Globus pallidus (tissue), 1 donor: ENCODE measurements around the gene KYNU.
"Not testable (repeated sequence)": the region's sequence is repeated elsewhere in the genome, so short reads cannot be mapped to it uniquely, and the experiment has no call there.

Experiments
- DNase-seq: peaks from one replicate; pipeline ENCODE4 v3.0.0-alpha.2; 2015; ENCODE audit warnings: low spot score

The KYNU gene

GRCh38 chr2:142915502-142915901, 38.0 kb downstream of the KYNU start:
- no peak for DNase-seq

GRCh38 chr2:142918624-142919023, 41.2 kb downstream of the KYNU start:
- DNase-seq = no peak

DNA sequence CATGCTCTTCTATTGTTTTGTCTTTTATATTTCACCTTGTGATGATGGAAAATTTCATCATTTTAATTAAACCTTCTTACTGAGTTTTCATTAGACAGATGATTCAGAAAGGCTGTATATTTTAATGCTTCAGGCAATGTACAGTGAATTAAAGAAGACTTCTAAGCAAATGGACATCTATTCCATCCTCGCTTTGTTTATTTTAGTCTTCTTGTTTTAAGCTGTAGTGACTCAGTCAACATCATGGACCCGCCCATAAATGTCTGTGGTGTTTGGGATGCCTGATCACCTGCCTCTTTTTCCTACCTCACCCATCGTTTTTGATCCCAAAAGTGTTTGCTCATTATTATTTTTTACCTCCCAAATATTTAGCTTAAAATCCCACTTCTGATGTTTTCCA, 43.1 kb downstream of the KYNU start:
- no peak for DNase-seq

- DNase-seq = no peak
Observed at GRCh38 chr2:142926445-142926844, 49.0 kb downstream of the KYNU start.

GRCh38 chr2:142930835-142931398, 53.5 kb downstream of the KYNU start:
- no peak for DNase-seq

DNA sequence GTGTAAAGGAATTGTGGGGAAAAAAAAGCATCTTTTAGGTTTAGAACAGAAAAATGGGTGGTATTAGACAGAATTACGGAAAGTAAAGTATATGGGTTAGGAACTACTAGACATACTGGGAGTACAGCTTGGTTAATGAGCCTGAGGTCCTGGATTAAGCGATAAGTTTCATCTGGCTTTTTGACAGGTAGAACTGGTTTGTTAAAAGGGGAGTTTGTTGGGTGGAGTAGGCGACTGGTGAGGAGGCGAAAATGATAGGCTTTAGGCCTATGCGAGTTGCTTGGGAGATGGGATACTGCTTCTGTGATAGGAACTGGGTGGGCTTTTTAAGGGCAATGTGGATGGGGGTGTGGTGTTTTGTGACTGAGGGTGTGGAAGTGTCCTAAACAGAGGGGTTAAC, 56.5 kb downstream of the KYNU start:
- DNase-seq = no peak

GRCh38 chr2:142935563-142936089, 58.2 kb downstream of the KYNU start:
- no peak for DNase-seq

GRCh38 chr2:142936629-142937028, 59.2 kb downstream of the KYNU start:
- no peak for DNase-seq

DNA sequence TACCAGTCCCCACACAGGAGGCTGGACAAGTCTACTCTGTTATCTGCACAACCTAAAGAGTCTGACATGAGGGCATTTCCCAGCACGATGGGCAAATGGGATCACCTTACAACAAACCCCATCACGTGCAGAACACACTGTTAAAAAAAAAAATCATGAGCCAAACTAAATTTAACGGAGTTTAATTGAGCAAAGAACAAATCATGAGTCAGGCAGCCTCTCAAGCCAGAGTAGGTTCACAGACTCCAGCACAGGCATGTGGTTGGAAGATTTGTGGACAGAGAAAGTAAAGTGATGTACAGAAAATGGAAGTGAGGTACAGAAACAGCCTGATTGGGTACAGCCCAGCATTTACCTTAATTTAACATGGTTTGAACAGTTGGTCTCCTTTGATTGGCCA, 59.9 kb downstream of the KYNU start:
- no peak for DNase-seq

DNA sequence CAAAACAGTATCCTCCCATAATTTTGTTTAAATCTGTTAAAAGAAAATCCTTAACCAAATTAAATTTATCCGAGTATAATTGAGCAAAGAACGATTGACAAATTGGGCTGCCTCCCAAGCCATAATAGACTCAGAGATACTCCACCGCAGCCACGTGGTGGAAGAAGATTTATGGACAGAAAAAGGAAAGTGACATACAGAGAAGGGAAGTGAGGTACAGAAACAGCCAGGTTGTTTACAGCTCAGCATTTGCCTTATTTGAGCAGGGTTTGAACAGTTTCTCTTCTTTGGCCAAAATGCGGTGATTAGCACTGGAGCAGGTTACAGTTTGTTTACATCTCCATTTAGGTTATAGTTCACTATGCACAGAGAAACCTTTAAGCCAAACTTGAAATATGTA, 60.8 kb downstream of the KYNU start:
- no peak for DNase-seq

GRCh38 chr2:142940606-142941223, 63.3 kb downstream of the KYNU start:
- no peak for DNase-seq

GRCh38 chr2:142942690-142943089, 65.2 kb downstream of the KYNU start:
- DNase-seq = no peak

DNA sequence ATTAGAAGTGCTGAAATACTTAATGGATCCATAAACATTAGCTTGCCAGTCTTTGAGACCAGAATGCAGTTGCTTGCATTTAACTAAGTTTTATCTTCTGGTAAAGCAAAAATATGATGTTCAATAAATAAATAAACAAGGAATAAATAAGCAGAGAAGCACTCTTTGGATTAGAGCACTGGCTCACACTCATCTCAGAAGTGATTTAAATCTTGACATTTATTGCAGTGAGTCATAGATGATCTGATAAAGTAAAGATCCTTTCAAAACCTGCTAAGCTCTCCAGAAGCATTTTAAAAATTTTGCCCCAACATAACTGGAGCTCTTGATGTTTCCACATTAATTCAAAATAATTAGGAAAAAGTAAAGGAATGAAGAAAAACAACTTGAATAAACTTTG, 66.8 kb downstream of the KYNU start:
- DNase-seq = no peak

GRCh38 chr2:142944721-142945120, 67.3 kb downstream of the KYNU start:
- no peak for DNase-seq

- DNase-seq = no peak
Observed at GRCh38 chr2:142946941-142947340, 69.5 kb downstream of the KYNU start.

DNA sequence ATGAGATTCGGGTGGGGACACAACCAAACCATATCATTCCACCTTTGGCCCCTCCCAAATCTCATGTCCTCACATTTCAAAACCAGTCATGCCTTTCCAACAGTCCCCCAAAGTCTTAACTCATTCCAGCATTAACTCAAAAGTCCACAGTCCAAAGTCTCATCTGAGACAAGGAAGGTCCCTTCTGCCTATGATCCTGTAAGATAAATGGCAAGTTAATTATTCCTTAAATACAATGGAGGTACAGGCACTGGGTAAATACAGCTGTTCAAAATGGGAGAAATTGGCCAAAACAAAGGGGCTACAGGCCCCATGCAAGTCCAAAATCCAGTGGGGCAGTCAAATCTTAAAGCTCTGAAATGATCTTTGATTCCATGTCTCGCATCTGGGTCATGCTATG, 71.3 kb downstream of the KYNU start:
- DNase-seq = not testable (repeated sequence)

DNA sequence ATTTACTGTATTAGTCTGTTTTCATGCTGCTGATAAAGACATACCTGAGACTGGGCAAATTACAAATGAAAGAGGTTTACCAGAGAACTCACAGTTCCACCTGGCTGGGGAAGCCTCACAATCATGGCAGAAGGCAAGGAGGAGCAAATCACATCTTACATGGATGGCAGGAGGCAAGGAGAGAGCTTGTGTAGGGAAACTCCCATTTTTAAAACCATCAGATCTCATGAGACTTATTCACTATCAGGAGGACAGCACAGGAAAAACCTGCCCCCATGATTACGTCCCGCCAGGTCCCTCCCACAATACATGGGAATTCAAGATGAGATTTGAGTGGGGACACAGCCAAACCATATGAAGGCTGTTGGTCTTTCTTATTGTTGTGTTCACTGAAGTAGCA, 72.9 kb downstream of the KYNU start:
- DNase-seq = not testable (repeated sequence)

DNA sequence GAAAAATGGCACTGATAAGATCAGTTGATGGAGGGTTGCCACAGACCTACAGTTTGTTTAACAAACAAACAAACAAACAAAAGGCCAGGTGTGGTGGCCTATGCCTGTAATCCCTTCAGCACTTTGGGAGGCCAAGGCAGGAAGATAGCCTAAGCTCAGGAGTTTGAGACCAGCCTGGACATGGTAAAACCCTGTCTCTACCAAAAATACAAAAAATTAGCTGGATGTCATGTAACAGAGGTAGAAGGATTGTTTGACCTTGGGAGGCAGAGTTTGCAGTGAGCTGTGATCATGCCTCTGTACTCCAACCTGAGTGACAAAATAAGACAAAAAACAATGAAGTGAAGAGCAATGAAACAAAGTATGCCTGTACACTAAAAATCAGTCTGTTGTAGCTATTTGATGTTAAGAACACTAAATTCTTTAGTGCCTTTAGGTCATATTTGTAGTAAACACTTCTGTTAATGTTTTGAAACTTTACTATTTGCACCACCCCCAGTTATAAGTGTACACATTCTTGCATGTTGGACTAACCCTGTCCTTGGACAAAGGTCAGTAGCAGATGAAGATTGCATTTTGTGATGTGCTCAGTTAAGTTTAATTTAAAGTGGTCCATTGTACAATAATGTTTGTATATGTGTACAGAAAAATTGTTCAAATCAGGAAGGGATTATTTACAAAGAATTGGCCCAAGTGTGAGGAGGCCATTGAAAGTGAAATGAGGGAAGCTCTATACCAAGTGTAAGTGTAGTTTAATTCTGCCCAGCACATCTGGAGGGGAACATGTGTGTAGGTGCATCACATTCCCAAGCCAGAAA, 73.9 kb downstream of the KYNU start:
- DNase-seq = no peak

DNA sequence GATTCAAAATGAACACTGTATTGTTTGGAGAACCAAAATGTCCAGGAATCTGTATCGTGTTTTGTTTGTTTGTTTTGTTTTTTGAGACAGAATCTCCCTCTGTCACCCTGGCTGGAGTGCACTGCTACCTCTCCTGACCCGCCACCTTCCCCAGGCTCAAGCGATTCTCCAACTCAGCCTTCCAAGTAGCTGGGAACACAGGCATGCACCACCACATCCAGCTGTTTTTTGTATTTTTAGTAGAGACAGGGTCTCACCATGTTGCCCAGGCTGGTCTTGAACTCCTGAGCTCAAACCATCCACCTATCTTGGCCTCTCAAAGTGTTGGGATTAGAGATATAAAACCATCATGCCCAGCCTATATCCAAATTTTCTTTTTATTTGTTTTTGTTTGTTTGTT, 74.6 kb downstream of the KYNU start:
- no peak for DNase-seq

DNA sequence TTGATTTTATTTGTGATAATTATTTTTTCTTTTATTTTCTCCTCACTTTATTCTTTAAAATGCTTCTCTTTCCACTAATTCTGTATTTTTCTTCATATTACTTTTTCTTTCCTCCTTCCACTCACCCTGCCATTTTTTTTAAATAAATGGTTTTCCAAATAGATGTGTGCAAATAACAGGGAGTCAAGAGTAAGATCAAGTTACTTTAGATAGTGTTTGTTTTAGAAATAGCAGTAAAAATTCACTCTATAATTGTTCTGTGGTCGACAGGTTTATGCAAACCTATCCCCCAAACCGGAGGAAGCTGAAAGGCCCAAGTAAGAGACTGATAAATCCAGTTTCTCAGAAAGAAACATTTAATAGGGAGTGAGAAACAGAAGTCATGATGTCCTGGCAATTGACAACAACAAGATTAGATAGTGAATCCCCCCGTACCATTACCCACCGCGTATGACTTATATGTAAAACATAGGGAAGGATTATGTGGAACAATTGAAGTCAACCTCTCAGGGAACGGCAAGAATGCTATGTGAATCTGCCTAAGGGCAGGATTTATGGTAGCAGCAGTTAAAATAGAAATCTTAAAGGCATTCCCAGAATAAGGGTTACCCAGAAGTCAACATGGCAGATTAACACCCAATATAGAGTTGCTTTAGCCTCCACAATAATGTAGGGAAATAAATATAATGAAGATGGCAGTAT, 75.5 kb downstream of the KYNU start:
- no peak for DNase-seq

DNA sequence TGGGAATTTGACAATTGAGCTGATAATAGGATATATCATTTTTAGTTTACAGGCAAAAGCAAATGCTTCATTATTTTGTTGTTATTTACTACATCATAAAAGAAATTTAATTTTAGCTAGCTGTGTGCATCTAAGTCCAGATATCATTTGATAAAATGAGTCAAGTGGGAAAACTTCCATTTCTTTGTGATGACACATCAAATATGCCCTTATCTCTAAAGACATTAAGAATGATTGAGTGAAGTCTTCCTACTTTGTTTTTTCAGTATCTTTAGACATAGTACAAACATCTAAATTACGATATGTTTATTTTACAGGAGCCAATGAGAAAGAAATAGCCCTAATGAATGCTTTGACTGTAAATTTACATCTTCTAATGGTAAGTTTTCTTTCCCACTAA, 77.0 kb downstream of the KYNU start:
- no peak for DNase-seq

DNA sequence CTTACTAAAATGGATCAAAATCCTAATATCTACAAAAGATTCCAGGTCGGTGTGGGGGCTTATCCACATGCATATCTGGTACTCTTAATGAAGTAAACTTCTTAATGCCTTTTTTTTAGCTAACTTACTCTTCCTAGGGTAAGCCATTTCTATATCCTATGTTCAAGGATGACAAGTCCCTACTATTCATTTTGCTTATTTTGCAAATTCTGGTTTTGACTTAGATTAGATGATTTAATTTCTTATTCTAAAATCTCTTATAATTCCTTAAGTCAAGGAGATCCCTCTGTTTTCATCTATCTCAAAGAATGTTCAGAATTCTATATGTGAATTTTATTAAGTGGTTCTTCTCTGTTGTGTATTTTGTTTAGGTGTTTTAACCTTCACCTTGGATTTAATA, 79.7 kb downstream of the KYNU start:
- DNase-seq = no peak

DNA sequence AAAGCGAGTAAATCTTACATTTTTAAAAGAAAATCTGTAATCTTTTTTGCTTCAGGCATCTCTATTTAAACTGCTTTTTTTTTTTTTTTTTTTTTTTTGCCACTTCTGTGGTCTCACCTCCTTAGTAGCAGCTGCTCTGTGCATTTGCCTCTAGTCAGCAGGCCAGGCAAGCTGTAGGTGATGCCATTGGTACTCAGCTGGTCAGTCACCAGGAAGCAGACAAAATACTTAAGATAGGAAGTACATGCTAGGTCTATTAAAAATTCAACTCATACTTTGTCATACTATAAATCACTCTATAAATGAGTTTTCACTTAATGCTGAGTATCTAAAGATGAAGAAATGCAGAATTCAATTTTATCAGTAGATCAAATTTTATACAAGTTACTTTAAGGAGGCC, 83.7 kb downstream of the KYNU start:
- DNase-seq = no peak
